HG02798 (cell line): ENCODE data around the gene MEGF6.

Source experiments
- ATAC-seq: cut with Tn5 transposase; IDR thresholded peaks from one replicate; pipeline ENCODE4 v1.9.1; 2021; ENCODE audit warnings: mild to moderate bottlenecking; ENCODE audit not compliant: unreplicated experiment, poor library complexity

MEGF6 gene

DNA sequence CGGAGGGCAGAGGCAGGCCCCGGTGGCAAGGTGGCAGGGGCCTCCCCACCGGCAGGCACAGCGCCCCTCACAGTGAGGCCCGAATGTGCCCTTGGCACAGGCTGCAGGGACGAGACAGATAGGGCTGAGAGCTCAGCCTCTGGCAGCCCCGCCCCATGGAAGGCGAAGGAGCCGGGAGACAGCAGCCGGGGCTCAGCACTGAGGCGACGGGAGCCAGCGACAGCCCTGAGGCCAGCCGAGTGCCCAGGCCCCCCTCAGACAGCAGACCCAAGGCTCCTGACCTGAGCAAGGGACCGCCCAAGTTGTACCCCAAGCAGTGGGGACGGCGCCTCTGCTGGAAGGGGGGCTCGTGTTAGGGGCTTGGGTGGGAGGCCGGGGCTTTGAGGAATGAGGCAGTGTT, 113.8 kb downstream of the MEGF6 start:
- ATAC-seq: no peak

GRCh38 chr1:3496916-3497315, 114.4 kb downstream of the MEGF6 start:
- ATAC-seq: no peak

- ATAC-seq: no peak
Observed at GRCh38 chr1:3495776-3496745, 115.2 kb downstream of the MEGF6 start.

- ATAC-seq: no peak
Observed at GRCh38 chr1:3494321-3495308, 116.7 kb downstream of the MEGF6 start.

DNA sequence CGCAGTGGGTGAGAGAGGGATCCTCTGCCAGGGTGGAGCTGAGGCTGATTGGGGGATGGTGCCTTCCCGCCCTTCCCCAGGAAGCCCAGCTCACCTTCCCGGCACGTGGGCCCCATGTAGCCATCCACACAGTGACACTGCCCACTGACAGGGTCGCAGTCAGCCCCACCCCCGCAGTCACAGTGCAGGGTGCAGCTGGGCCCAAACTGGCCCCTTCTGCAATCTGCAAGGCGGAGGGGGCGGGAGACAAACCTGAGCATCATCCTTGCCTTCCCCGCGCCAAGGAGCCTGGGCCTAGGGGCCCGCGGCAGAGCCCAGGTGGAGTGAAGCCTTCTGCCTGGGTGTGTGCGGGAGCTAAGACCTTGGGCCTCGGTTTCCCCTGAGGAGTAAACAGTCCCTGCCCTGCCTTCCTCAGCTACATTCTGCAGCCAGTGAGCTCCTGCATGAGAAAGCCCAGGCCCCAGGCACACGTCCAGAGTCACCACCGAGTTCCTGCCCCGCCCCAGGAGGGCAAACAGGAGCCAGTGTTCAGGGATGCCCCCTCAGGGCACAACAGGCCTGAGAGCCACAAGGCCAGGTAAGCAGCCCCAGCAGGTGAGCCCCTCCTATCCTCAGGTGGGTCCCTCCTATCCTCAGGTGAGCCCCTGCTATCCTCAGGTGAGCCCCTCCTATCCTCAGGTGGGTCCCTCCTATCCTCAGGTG, 118.6 kb downstream of the MEGF6 start:
- no peak for ATAC-seq

DNA sequence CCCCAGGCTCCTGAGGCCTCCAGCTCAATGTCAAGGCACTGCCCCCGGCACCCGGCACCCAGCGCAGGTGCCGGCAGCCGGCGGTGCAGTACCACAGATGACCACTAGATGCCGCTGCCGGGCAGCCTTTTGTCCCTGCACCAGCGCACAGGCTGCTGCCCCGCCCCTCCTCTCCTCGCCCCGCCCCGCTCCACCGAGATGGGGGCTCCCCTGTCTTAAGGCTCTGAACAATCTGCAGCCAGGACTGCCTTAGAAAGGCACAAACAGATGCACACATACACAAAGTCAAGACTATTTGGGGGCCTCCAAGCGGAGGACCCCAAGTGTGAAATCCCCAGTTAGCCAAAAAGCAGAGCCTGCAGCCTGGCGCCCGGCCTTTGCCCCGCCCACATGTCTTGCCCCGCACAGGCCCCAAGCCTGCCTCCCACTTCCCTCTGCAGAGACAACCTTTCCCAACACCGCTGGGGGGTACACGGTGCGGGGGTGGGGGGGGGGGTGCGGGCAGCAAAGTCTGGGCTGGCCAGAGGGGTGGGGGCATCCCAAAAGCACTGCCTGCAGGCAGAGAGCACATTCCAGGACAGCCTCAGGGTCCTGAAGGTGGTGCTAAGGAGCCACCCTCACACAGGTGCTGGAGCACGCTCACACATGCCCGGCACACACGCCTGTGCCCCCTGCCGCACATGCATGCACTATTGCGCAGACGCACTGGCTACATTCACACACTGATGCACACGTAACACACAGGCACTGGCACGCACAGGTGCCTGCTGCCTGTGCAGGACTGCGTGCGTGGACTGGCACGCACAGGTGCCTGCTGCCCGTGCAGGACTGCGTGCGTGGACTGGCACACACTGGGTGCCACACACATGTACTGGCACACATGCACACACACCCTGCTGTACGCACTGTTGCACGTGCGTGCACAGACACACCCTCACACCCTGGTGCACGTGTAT, 119.7 kb downstream of the MEGF6 start:
- peak; percentile 70 for ATAC-seq

GRCh38 chr1:3490046-3490745, 121.1 kb downstream of the MEGF6 start:
- no peak for ATAC-seq

DNA sequence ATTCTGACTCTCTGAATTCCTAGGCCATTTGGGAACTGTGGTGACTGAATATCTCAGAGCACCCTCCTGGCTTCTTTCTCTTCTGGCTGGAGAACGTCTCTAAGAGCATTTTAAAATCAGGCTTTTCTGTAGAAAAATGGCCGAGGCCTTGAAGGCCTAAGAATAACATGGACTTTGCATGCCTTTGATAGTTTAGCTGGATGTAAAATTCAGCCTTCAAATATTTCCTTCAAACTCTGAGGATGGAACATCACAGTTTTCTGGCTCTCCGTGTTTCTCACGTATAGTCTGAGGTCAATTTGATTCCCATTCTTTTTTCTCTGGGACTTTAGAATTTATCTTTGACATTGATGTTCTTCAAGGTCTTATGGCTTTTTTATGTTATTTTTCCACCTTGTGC, 122.9 kb downstream of the MEGF6 start:
- no peak for ATAC-seq

DNA sequence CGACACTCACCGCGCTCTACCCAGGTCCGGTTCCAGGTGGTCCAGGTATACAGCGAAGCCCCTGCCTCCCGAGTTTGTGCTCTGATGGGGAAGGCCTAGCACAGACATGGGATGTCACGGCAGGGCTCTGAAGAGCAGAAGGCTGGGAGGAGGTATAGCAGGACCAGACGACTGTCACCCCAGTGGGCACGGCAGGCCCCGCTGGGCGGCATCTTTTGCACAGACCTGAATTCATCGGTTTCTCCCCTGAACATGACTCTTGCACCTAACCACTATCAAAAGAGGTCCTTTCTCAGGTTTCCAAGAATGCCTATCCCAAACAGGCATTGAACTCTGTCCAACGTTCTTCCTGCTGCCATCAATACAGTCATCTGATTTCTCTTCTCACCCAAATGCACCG, 126.3 kb downstream of the MEGF6 start:
- no peak for ATAC-seq

DNA sequence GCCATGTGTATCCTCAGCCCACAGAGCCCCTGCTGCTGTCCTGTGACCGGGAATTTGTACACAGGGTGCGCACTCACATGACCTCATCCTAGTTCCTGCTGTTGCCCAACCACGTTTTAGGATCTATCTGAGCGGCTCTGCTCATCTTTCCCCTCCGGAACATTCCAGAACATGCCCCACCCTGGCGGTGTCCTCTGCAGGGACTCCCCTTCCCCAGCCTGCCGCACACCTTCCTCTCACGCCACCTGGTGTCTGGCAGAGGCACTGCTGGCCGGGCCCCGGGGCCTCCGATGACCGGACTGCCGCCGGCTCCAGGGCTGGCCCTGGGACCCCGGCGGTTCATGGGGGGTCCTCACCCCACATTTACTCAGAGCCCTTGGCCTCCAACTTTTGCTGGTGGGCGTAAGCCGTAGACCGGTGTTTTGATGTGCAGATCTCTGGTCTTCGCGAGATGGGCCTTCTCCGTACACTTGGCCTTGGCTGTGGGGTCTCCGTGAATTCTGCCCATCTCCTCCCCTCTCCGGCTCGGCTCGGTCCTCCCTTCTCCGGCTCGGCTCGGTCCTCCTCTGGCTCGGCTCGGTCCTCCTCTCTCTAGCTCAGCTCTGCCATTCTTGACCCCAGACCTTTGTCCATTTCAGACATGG, 127.4 kb downstream of the MEGF6 start:
- no peak for ATAC-seq

DNA sequence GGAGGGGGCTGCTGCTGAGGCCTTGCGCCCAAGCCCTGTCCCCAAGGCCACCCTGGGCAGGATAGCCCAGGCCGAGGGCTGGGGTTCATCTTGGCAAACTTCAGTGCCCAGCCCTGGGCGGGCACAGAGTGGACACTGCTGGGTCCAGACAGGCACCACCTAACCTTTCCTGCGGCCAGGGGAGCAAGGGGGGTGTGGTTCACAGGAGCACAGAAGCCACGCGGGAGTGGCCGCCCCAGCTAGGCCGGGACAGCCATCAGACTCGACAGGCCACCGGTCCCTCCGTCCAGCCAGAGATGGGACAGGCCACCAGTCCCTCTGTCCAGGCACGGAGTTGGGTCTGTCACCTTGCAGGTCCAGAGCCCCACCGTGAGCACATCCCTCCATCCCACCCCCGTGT, 127.9 kb downstream of the MEGF6 start:
- no peak for ATAC-seq

- ATAC-seq: no peak
Observed at GRCh38 chr1:3482378-3482849, 128.9 kb downstream of the MEGF6 start.

DNA sequence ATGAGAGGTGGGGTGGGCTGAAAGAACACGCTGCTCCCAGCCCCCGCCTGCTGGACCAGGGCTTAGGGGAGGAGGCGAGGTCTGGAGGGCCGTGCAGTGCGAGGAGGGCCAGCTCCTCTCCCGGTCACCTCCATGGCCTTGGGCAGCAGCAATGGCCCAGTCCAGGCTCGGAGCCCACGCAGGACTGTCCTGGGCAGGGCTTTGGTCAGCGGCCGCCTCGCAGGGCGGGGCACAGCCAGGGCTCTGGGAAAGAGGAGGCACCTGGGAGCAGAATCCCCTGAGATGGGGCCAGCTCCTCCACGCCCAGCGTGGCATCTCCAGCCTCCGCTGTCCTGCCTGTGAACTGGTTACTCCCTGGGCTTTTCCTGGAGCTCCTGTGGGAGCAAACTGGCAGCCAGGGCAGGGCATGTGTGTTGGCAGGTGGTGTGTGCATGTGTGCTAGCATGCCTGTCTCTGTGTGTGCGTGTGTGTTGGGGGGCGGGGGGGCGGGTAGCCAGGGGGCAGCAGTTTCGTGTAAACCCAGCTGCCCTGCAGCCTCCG, 129.4 kb downstream of the MEGF6 start:
- ATAC-seq: no peak

DNA sequence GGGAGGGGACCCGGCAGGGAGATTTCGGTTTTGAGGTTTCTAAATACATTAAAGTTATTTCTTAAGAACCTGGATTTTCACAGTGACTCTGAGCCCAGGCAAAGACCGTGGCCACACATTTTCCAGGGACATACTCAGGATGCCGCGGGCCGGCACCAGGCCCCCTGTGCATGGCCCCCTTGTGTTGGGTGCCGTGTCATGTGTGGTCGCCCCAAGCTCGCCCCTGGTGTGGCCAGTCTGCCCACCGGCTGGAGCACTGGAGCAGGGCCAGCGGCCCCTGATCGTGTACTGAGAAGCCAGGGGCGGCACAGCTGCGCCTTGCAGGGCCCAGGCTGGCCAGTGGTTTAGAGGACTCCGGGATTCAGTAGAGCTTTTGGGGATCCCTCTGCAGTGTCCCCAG, 130.3 kb downstream of the MEGF6 start:
- ATAC-seq: no peak

DNA sequence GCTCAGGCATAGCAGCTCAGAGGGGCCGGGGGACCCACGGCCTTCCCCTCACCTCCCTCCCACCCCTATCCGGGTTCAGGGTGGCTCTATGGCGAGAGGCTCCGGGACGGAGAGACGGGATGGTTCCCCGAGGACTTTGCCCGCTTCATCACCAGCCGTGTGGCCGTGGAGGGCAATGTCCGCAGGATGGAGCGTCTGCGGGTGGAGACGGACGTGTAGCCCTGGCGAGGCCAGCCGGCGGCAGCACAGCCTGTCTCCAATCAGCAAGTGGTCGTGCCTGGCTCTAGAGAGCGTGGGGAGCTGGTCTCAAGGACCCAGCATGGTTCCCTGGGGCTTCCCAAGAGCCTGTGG, 131.0 kb downstream of the MEGF6 start:
- ATAC-seq: no peak

GRCh38 chr1:3479511-3480368, 131.6 kb downstream of the MEGF6 start:
- no peak for ATAC-seq

GRCh38 chr1:3478187-3478586, 133.1 kb downstream of the MEGF6 start:
- ATAC-seq: no peak
